Measurements from ENCODE around the gene RYR1.

Gene RYR1

DNA sequence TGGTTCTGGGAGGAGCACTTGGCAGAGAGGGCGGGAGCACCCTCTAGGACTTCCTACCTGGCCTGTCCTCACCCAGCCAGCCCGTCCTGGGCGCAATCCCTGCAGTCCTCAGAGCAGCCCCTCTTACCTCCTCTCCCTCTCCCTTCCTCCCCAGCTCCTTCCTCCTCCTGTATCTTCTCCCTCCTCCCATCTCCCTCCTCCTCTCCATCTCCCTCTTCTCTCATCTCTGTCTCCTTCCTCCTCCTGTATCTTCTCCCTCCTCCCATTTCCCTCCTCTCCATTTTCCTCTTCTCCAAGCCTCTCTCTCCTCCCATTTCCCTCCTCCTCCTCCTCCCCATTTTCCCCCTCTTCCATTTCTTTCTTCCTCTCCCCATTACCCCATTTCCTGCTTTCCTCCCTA, 89.8 kb downstream of the RYR1 start (continued):
- TF ChIP-seq KLF10 (tag by site-specific recombination; IDR thresholded peaks at IDR 0.05) (no peak), ZNF2 (tag by site-specific recombination; IDR thresholded peaks at IDR 0.05) (no peak), ZBTB21 (tag by site-specific recombination; IDR thresholded peaks at IDR 0.05) (no peak), HOXA7 (CRISPR knock-in tag; IDR thresholded peaks at IDR 0.05; ENCODE audit: borderline replicate concordance) (no peak), ZNF155 (tag by site-specific recombination; IDR thresholded peaks at IDR 0.05) (no peak), ZNF513 (tag by site-specific recombination; IDR thresholded peaks at IDR 0.05) (no peak), EGR2 (tag by site-specific recombination; IDR thresholded peaks at IDR 0.05; ENCODE audit: low read depth) (peak; percentile 18; the same call in 1 of the 2 replicates), ZNF37A (tag by site-specific recombination; IDR thresholded peaks at IDR 0.05) (no peak), ZNF266 (tag by site-specific recombination; IDR thresholded peaks at IDR 0.05; ENCODE audit: low read depth) (0 out of 2 replicates have a peak, but pooled peaks have one; percentile 25), YY2 (tag by site-specific recombination; IDR thresholded peaks at IDR 0.05) (0 out of 2 replicates have a peak, but pooled peaks have one; percentile 19), ZNF223 (tag by site-specific recombination; IDR thresholded peaks at IDR 0.05) (peak; percentile 22; the same call in 1 of the 2 replicates), ZNF366 (tag by site-specific recombination; conservative IDR thresholded peaks at IDR 0.05) (peak; percentile 91), ZNF555 (tag by site-specific recombination; conservative IDR thresholded peaks at IDR 0.05) (no peak), ZNF521 (tag by site-specific recombination; IDR thresholded peaks at IDR 0.05) (peak; percentile 74; the same call in 1 of the 2 replicates), KLF7 (tag by site-specific recombination; IDR thresholded peaks at IDR 0.05; ENCODE audit: borderline replicate concordance) (0 out of 2 replicates have a peak, but pooled peaks have one; percentile 13), ZNF518A (tag by site-specific recombination; conservative IDR thresholded peaks at IDR 0.05; ENCODE audit: low read depth) (no peak), ZNF610 (tag by site-specific recombination; IDR thresholded peaks at IDR 0.05; ENCODE audit: borderline replicate concordance) (no peak), MZF1 (tag by site-specific recombination; IDR thresholded peaks at IDR 0.05; ENCODE audit: borderline replicate concordance) (no peak), KLF16 (tag by site-specific recombination; IDR thresholded peaks at IDR 0.05) (no peak), ZNF791 (tag by site-specific recombination; IDR thresholded peaks at IDR 0.05) (no peak), ZNF121 (tag by site-specific recombination; IDR thresholded peaks at IDR 0.05) (no peak), ZNF785 (tag by site-specific recombination; IDR thresholded peaks at IDR 0.05) (peak; percentile 73; the same call in 1 of the 2 replicates), SP7 (tag by site-specific recombination; IDR thresholded peaks at IDR 0.05) (no peak), ZBTB11 (tag by site-specific recombination; conservative IDR thresholded peaks at IDR 0.05; ENCODE audit: low read depth) (0 out of 2 replicates have a peak, but pooled peaks have one; percentile 26), ZBTB10 (tag by site-specific recombination; IDR thresholded peaks at IDR 0.05) (no peak), ZNF169 (tag by site-specific recombination; IDR thresholded peaks at IDR 0.05) (0 out of 2 replicates have a peak, but pooled peaks have one; percentile 30), ZNF76 (tag by site-specific recombination; IDR thresholded peaks at IDR 0.05; ENCODE audit: borderline replicate concordance, low read depth) (no peak), ZNF140 (tag by site-specific recombination; IDR thresholded peaks at IDR 0.05) (no peak), ZNF426 (tag by site-specific recombination; IDR thresholded peaks at IDR 0.05) (no peak)

Data from HEK293 (cell line).